PFSK-1 (cell line): ENCODE data around the gene TMEM125.

ENCODE experiments used
- POLR2AphosphoS5 ChIP-seq: IDR thresholded peaks from 2 replicates; pipeline ENCODE4 v1.6.1; 2012; ENCODE audit warnings: low read depth, mild to moderate bottlenecking, control low read depth, low read length, moderate library complexity
- SIN3A ChIP-seq: IDR thresholded peaks from 2 replicates; pipeline ENCODE4 v1.6.1; 2012; ENCODE audit warnings: mild to moderate bottlenecking, low read length, moderate library complexity, borderline replicate concordance; ENCODE audit not compliant: insufficient read depth
- TF ChIP-seq, protein P1 (sequence below), 2 experiments: IDR thresholded peaks; 2 replicates each; pipeline versions ENCODE4 v1.6.1 to v1.8.0; 2011 to 2012; ENCODE audit warnings: low read depth in 2 of 2, low read length in 2 of 2, control low read depth in 1 of 2, inconsistent platforms in 1 of 2, mild to moderate bottlenecking in 1 of 2, moderate library complexity in 1 of 2; ENCODE audit not compliant: insufficient read depth in 1 of 2

- TF ChIP-seq, protein P1, sequence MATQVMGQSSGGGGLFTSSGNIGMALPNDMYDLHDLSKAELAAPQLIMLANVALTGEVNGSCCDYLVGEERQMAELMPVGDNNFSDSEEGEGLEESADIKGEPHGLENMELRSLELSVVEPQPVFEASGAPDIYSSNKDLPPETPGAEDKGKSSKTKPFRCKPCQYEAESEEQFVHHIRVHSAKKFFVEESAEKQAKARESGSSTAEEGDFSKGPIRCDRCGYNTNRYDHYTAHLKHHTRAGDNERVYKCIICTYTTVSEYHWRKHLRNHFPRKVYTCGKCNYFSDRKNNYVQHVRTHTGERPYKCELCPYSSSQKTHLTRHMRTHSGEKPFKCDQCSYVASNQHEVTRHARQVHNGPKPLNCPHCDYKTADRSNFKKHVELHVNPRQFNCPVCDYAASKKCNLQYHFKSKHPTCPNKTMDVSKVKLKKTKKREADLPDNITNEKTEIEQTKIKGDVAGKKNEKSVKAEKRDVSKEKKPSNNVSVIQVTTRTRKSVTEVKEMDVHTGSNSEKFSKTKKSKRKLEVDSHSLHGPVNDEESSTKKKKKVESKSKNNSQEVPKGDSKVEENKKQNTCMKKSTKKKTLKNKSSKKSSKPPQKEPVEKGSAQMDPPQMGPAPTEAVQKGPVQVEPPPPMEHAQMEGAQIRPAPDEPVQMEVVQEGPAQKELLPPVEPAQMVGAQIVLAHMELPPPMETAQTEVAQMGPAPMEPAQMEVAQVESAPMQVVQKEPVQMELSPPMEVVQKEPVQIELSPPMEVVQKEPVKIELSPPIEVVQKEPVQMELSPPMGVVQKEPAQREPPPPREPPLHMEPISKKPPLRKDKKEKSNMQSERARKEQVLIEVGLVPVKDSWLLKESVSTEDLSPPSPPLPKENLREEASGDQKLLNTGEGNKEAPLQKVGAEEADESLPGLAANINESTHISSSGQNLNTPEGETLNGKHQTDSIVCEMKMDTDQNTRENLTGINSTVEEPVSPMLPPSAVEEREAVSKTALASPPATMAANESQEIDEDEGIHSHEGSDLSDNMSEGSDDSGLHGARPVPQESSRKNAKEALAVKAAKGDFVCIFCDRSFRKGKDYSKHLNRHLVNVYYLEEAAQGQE (IDR thresholded peaks at IDR 0.05; ENCODE audit: insufficient read depth in 1 of 2, low read depth in 2 of 2, low read length in 2 of 2) = no peak
- no peak for TF ChIP-seq POLR2AphosphoS5
- TF ChIP-seq SIN3A = no peak
These were observed 42.5 kb upstream of the TMEM125 start for GRCh38 chr1:43227143-43227764.
